Activated T-cell treated with anti-CD3 and anti-CD28 coated beads for 24 hours (primary cell): ENCODE measurements around the gene OSBPL7.

ENCODE experiments used
- DNase-seq: peaks from one replicate; pipeline ENCODE4 v3.0.0-alpha.2; 2020; ENCODE audit warnings: low read depth

OSBPL7 gene

GRCh38 chr17:47823519-47823918, 1.9 kb upstream of the OSBPL7 start:
- DNase-seq, result no peak

GRCh38 chr17:47822785-47823184, 1.2 kb upstream of the OSBPL7 start:
- DNase-seq, result no peak

- no peak for DNase-seq
Measured at GRCh38 chr17:47821031-47821423, 567 bp downstream of the OSBPL7 start.

- no peak for DNase-seq
Measured at GRCh38 chr17:47820033-47820789, 1.4 kb downstream of the OSBPL7 start.

- DNase-seq, result no peak
Measured at GRCh38 chr17:47819475-47819874, 2.1 kb downstream of the OSBPL7 start.

- no peak for DNase-seq
Measured at GRCh38 chr17:47818002-47818695, 3.4 kb downstream of the OSBPL7 start.

GRCh38 chr17:47816947-47817346, 4.6 kb downstream of the OSBPL7 start:
- DNase-seq, result no peak

- DNase-seq, result no peak
Measured at GRCh38 chr17:47816111-47816735, 5.4 kb downstream of the OSBPL7 start.

GRCh38 chr17:47815106-47815918, 6.3 kb downstream of the OSBPL7 start:
- DNase-seq, result no peak

- DNase-seq, result no peak
Measured at GRCh38 chr17:47813512-47814031, 8.0 kb downstream of the OSBPL7 start.

GRCh38 chr17:47813077-47813476, 8.5 kb downstream of the OSBPL7 start:
- no peak for DNase-seq

- DNase-seq, result no peak
Measured at GRCh38 chr17:47812146-47812920, 9.3 kb downstream of the OSBPL7 start.

GRCh38 chr17:47811709-47812108, 9.9 kb downstream of the OSBPL7 start:
- DNase-seq, result no peak

- no peak for DNase-seq
Measured at GRCh38 chr17:47810901-47811635, 10.5 kb downstream of the OSBPL7 start.

- no peak for DNase-seq
Measured at GRCh38 chr17:47810200-47810821, 11.3 kb downstream of the OSBPL7 start.

- DNase-seq, result no peak
Measured at GRCh38 chr17:47808830-47809480, 12.6 kb downstream of the OSBPL7 start.

- no peak for DNase-seq
Measured at GRCh38 chr17:47808036-47808829, 13.4 kb downstream of the OSBPL7 start.

GRCh38 chr17:47807421-47807820, 14.2 kb downstream of the OSBPL7 start:
- DNase-seq, result no peak

GRCh38 chr17:47806913-47807255, 14.7 kb downstream of the OSBPL7 start:
- no peak for DNase-seq
